GM20000 (cell line): ENCODE data around the gene FRMD4A.

ENCODE experiments used
- DNase-seq: peaks from one replicate; pipeline ENCODE4 v3.0.0; 2012; ENCODE audit warnings: low spot score
- TF ChIP-seq, protein P1 (sequence below): IDR thresholded peaks from 2 replicates; pipeline ENCODE4 v1.5.1; 2012; ENCODE audit warnings: mild to moderate bottlenecking, control low read depth; ENCODE audit errors: extremely low read depth, missing control alignments

The FRMD4A gene

DNA sequence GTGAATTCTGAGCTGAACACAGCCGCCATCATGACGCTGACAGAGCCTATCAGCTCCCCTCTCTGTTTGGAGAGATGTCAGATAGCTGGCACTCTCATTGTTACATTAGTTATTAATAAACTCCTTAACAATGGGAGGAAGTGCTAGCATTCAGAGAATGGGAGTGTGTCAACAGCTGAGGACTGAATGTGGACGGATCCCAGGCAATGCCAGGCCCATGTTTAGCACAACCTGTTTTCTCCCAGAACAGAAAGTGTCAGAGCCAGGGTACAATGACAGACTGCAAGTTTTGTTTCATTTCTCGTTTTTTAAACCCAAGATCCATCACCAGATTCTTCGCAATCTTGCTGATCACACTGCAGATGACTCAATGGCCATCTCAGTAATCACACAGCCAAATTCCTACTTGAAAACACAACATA, 644.4 kb downstream of the FRMD4A start:
- no peak for DNase-seq
- TF ChIP-seq, protein P1, sequence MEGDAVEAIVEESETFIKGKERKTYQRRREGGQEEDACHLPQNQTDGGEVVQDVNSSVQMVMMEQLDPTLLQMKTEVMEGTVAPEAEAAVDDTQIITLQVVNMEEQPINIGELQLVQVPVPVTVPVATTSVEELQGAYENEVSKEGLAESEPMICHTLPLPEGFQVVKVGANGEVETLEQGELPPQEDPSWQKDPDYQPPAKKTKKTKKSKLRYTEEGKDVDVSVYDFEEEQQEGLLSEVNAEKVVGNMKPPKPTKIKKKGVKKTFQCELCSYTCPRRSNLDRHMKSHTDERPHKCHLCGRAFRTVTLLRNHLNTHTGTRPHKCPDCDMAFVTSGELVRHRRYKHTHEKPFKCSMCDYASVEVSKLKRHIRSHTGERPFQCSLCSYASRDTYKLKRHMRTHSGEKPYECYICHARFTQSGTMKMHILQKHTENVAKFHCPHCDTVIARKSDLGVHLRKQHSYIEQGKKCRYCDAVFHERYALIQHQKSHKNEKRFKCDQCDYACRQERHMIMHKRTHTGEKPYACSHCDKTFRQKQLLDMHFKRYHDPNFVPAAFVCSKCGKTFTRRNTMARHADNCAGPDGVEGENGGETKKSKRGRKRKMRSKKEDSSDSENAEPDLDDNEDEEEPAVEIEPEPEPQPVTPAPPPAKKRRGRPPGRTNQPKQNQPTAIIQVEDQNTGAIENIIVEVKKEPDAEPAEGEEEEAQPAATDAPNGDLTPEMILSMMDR: no peak

DNA sequence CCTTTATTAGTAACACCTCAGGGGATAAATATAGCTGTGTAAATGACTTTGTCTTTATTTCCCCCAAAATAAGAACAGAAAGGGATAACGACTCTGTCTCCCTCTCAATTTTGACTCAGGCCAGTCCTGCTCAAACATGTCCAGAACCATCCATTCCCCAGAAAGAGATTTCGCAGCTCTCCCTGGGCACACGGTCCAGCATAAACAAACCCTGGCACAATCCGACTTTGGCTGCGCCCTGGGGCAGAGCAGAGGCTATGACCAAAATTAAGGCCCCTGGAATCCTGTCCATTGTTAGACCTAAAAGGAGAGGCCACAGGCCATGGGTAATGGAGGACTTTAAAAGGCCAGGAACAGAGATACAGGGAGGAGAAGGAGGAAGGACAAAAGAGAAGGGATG, 644.8 kb downstream of the FRMD4A start:
- TF ChIP-seq, protein P1: no peak
- no peak for DNase-seq

GRCh38 chr10:13684806-13685482, 645.8 kb downstream of the FRMD4A start:
- DNase-seq: no peak

GRCh38 chr10:13684252-13684791, 646.4 kb downstream of the FRMD4A start:
- TF ChIP-seq, protein P1: no peak
- DNase-seq: no peak

More at GRCh38 chr10:13684806-13685482, 645.8 kb downstream of the FRMD4A start:
- TF ChIP-seq, protein P1: no peak

DNA sequence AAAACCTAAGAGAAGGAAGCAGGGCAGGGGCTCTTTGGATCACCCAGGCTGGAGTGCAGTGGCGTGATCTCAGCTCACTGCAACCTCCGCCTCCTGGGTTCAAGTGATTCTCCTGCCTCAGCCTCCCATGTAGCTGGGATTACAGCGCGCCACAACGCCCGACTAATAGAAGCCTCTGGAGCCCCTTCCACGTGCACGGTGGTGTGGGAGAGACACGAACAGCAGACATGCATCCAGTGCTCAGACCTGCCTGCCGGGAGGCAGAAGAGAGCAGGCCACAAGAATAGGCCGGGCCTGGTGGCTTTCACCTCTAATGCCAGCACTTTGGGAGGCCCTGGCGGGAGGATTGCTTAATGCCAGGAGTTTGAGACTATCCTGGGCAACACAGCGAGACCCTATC, 647.7 kb downstream of the FRMD4A start:
- DNase-seq: no peak
- TF ChIP-seq, protein P1: no peak

DNA sequence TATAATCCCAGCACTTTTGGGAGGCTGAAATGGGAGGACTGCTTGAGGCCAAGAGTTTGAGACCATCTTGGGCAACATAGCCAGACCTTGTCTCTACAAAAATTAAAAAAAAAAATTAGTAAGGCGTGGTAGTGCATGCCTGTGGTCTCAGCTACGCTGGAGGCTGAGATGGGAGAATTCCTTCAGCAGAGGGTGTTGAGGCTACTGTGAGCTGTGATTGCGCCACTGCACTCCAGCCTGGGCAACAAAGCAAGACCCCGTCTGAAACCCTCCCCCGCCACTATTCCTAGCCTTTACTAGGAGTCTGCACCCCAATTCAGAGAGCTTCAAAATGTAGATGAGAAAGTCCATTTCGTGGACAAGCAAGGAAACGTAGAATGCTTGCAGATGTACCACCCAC, 648.8 kb downstream of the FRMD4A start:
- no peak for DNase-seq
- TF ChIP-seq, protein P1: no peak

DNA sequence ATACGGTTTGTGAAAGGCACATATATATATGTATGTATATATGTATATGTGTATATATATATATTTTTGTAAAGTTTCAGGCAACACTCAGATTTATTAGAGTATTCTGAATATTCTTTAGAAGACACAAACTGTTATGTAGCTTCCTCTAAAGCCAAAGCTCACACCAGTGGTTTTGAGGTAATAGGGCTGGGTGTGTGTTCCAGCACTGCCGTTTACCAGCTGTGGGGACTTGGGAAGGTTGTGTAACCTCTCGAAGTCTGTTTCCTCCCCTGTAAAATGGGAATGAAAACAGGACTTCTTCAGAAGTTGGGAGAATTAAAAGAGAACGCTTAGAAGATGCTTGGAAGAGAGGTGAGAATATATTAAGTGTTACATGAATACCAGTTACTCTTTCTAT, 649.2 kb downstream of the FRMD4A start:
- DNase-seq: no peak
- TF ChIP-seq, protein P1: no peak
